HL-60 (cell line): ENCODE measurements around the gene SPNS2.

Source experiments
- DNase-seq, 2 experiments: peaks; one replicate each; pipeline ENCODE4 v3.0.0-alpha.2; 2010 to 2020; ENCODE audit warnings: low read depth in 1 of 2, low spot score in 1 of 2
- H3K27ac ChIP-seq: fragments of 250-450 bp; sonication (Bioruptor Pico); replicated peaks from 2 replicates; pipeline ENCODE4 v1.5.1; 2020; ENCODE audit warnings: mild to moderate bottlenecking, moderate library complexity
- H3K27me3 ChIP-seq: fragments of 250-450 bp; sonication (Bioruptor Pico); 2 replicates; pipeline ENCODE4 v1.5.1; 2021; ENCODE audit warnings: mild to moderate bottlenecking, moderate library complexity; ENCODE audit not compliant: insufficient read depth, poor library complexity, severe bottlenecking
- H3K4me3 ChIP-seq: replicated peaks from 2 replicates; pipeline ENCODE4 v1.5.1; 2011; ENCODE audit warnings: mild to moderate bottlenecking, control low read depth, low read length; ENCODE audit not compliant: insufficient read depth
- GABPA ChIP-seq: IDR thresholded peaks from 2 replicates; pipeline ENCODE4 v1.6.1; 2012; ENCODE audit warnings: low read depth
- POLR2AphosphoS5 ChIP-seq: IDR thresholded peaks from 2 replicates; pipeline ENCODE4 v1.6.1; 2012; ENCODE audit warnings: low read depth
- SPI1 ChIP-seq: IDR thresholded peaks from 2 replicates; pipeline ENCODE4 v1.6.1; 2012; ENCODE audit warnings: low read depth, mild to moderate bottlenecking, borderline replicate concordance
- TF ChIP-seq, protein P1 (sequence below): IDR thresholded peaks from 2 replicates; pipeline ENCODE4 v1.6.1; 2012; ENCODE audit warnings: low read depth; ENCODE audit not compliant: insufficient replicate concordance
- TF ChIP-seq, protein P2 (sequence below): IDR thresholded peaks from one replicate; pipeline ENCODE4 v1.5.1; 2011; ENCODE audit warnings: low read length, control low read depth, inconsistent platforms; ENCODE audit not compliant: insufficient read depth

Gene SPNS2

DNA sequence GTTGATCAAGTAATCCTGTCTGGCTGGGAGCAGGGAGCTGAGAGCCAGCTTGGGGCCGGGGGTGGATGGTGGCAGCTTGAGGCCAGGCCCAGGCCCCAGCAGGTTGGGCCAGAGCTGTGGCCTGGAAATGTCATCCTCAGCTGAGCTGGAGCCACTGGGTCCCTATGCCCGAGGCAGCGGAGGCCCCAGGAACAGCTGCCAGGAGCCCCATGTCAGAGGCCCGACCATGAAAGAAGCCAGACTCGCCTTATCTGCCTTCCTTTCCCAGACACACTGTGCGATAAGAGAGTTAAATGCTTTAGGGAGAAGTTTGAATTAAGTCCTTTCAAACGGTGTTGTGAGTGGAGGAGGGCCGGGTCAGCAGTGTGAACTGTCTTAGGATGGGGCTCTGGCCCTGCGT is 89.1 kb downstream of the SPNS2 start:
- TF ChIP-seq POLR2AphosphoS5 = no peak
- no peak for TF ChIP-seq GABPA
- TF ChIP-seq, protein P1, sequence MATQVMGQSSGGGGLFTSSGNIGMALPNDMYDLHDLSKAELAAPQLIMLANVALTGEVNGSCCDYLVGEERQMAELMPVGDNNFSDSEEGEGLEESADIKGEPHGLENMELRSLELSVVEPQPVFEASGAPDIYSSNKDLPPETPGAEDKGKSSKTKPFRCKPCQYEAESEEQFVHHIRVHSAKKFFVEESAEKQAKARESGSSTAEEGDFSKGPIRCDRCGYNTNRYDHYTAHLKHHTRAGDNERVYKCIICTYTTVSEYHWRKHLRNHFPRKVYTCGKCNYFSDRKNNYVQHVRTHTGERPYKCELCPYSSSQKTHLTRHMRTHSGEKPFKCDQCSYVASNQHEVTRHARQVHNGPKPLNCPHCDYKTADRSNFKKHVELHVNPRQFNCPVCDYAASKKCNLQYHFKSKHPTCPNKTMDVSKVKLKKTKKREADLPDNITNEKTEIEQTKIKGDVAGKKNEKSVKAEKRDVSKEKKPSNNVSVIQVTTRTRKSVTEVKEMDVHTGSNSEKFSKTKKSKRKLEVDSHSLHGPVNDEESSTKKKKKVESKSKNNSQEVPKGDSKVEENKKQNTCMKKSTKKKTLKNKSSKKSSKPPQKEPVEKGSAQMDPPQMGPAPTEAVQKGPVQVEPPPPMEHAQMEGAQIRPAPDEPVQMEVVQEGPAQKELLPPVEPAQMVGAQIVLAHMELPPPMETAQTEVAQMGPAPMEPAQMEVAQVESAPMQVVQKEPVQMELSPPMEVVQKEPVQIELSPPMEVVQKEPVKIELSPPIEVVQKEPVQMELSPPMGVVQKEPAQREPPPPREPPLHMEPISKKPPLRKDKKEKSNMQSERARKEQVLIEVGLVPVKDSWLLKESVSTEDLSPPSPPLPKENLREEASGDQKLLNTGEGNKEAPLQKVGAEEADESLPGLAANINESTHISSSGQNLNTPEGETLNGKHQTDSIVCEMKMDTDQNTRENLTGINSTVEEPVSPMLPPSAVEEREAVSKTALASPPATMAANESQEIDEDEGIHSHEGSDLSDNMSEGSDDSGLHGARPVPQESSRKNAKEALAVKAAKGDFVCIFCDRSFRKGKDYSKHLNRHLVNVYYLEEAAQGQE = no peak
- TF ChIP-seq SPI1 = no peak
- TF ChIP-seq, protein P2, sequence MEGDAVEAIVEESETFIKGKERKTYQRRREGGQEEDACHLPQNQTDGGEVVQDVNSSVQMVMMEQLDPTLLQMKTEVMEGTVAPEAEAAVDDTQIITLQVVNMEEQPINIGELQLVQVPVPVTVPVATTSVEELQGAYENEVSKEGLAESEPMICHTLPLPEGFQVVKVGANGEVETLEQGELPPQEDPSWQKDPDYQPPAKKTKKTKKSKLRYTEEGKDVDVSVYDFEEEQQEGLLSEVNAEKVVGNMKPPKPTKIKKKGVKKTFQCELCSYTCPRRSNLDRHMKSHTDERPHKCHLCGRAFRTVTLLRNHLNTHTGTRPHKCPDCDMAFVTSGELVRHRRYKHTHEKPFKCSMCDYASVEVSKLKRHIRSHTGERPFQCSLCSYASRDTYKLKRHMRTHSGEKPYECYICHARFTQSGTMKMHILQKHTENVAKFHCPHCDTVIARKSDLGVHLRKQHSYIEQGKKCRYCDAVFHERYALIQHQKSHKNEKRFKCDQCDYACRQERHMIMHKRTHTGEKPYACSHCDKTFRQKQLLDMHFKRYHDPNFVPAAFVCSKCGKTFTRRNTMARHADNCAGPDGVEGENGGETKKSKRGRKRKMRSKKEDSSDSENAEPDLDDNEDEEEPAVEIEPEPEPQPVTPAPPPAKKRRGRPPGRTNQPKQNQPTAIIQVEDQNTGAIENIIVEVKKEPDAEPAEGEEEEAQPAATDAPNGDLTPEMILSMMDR = no peak
- peaks cover 6% of the 10 kb centered on the region for H3K27me3 ChIP-seq
- no peak overlapping the region for H3K27ac ChIP-seq
- DNase-seq = no peak
- no peak overlapping the region for H3K4me3 ChIP-seq

DNA sequence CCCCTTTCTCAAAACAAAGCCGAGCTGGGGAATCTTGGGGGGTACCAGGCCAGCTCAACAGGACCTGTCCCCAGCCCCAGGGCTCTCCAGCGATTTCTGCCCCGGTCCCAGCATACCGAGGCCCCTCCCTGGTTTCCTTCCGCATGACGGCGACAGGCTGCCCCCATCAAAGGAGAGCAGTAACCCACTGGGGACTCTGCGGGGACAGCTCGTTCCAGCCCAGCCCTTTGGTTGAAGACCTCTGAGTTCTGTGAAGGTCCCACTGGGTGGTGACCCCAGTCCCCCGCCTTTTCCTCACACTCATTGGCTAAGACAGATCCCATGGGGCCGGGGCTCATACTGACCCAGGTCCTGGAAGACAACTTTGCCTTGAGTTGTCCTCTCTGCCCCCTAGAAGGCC is 89.7 kb downstream of the SPNS2 start:
- no peak overlapping the region for H3K27ac ChIP-seq
- peaks cover 6% of the 10 kb centered on the region for H3K27me3 ChIP-seq
- no peak for TF ChIP-seq SPI1
- TF ChIP-seq, protein P1 = no peak
- no peak for TF ChIP-seq POLR2AphosphoS5
- no peak for TF ChIP-seq GABPA
- no peak overlapping the region for H3K4me3 ChIP-seq
- DNase-seq = no peak
